ENCODE data around the gene C17orf107.

The C17orf107 gene

GRCh38 chr17:4879601-4880000 lies 19.7 kb upstream of the C17orf107 start:
- DNase-seq (ENCODE audit: low read depth in 1 of 2, low spot score in 1 of 2), result peak in 1 of 2 experiments; percentile 20
- TF ChIP-seq CTCF (IDR thresholded peaks at IDR 0.05; ENCODE audit: insufficient read depth, low read length), result no peak
- no peak for TF ChIP-seq SPI1 (IDR thresholded peaks at IDR 0.05; ENCODE audit: borderline replicate concordance, low read depth)
- H3K27ac ChIP-seq (replicated peaks), result no peak overlapping the region
- H3K27me3 ChIP-seq (ENCODE audit: insufficient read depth, poor library complexity, severe bottlenecking), result no peaks in the 10 kb centered on the region
- H3K4me3 ChIP-seq (replicated peaks; ENCODE audit: insufficient read depth, low read length), result no peak overlapping the region

GRCh38 chr17:4880857-4881256 lies 18.5 kb upstream of the C17orf107 start:
- TF ChIP-seq POLR2AphosphoS5 (IDR thresholded peaks at IDR 0.05; ENCODE audit: low read depth) (no peak), SPI1 (IDR thresholded peaks at IDR 0.05; ENCODE audit: borderline replicate concordance, low read depth) (no peak), CTCF (IDR thresholded peaks at IDR 0.05; ENCODE audit: insufficient read depth, low read length) (no peak), GABPA (IDR thresholded peaks at IDR 0.05; ENCODE audit: low read depth) (no peak), REST (IDR thresholded peaks at IDR 0.05; ENCODE audit: insufficient replicate concordance, low read depth) (no peak)
- H3K27me3 ChIP-seq (ENCODE audit: insufficient read depth, poor library complexity, severe bottlenecking), result no peaks in the 10 kb centered on the region
- DNase-seq (ENCODE audit: low read depth in 1 of 2, low spot score in 1 of 2), result no peak
- H3K4me3 ChIP-seq (replicated peaks; ENCODE audit: insufficient read depth, low read length), result no peak overlapping the region
- no peak overlapping the region for H3K27ac ChIP-seq (replicated peaks)

- DNase-seq (ENCODE audit: low read depth in 1 of 2, low spot score in 1 of 2), result peak in 1 of 2 experiments; percentile 23
- H3K27ac ChIP-seq (replicated peaks), result no peak overlapping the region
- no peak overlapping the region for H3K4me3 ChIP-seq (replicated peaks; ENCODE audit: insufficient read depth, low read length)
- no peaks in the 10 kb centered on the region for H3K27me3 ChIP-seq (ENCODE audit: insufficient read depth, poor library complexity, severe bottlenecking)
- TF ChIP-seq SPI1 (IDR thresholded peaks at IDR 0.05; ENCODE audit: borderline replicate concordance, low read depth) (no peak), GABPA (IDR thresholded peaks at IDR 0.05; ENCODE audit: low read depth) (no peak), POLR2AphosphoS5 (IDR thresholded peaks at IDR 0.05; ENCODE audit: low read depth) (no peak), CTCF (IDR thresholded peaks at IDR 0.05; ENCODE audit: insufficient read depth, low read length) (peak; percentile 18), REST (IDR thresholded peaks at IDR 0.05; ENCODE audit: insufficient replicate concordance, low read depth) (no peak)
These were observed 17.4 kb upstream of the C17orf107 start for GRCh38 chr17:4881761-4882555.

Measured in HL-60 (cell line).